Brain pericyte (primary cell): Measurements from ENCODE around the gene PAPPA2.
"Not testable (repeated sequence)": the region's sequence is repeated elsewhere in the genome, so short reads cannot be mapped to it uniquely, and the experiment has no call there.

Source experiments
- DNase-seq: peaks from one replicate; pipeline ENCODE4 v3.0.0-alpha.2; 2012; ENCODE audit warnings: low read depth, low spot score

Gene PAPPA2

DNA sequence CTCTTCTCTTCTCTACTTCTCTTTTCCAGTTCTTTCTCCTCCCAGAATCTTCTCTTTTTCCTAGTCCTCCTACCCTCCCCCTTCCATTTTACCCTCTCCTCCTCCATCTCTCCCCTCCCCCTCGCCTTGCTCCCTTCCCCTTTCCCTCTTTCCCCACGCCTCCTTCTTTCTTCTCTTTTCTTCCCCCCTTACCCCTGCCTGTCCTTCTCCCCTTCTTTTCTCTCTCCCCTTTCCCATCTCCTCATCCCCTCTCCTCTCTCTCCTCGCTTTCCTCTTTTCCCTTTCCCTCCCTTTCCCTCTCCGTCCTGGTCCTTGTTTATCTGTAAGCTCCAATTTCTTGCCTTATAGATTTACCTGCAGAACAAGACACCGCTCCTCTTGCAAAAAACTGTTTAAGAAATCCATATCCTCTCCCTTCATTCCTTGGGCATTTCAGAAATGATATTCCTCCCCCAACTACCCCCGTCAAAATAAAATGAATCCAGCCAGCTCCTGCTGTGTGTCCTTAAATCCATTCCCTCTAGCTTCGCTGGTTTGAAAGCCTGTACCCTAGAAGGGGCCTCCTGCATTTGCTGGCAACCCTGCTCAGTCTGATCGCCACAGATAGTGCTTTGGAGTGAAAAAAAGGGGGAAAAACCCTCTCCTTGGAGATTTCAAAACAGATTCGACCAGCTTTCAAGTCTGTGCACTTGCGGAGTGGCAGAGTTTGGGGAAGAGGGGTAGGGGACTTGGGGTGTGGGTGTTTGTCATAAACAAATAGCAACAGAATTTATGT, 89.4 kb downstream of the PAPPA2 start:
- DNase-seq, result no peak

DNA sequence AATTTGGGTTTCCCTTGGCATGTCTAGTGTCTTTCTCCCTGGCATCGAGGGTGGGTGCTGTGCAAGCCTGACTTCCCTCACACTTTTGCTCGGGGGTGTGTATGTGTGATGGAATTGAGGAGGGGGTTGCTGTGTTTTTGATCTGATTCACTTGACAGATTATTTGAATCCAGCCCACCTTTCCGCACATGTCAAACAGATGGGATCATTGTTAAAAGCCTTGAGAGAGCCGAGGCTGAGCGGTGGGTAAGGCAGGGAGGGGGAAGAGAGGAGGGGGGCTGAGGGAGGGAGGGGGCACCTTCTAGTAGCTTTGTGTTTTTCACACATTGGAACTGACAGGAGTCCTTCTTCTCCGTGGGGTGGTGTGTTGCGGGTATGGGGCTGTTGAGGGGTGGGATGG, 90.0 kb downstream of the PAPPA2 start:
- no peak for DNase-seq

DNA sequence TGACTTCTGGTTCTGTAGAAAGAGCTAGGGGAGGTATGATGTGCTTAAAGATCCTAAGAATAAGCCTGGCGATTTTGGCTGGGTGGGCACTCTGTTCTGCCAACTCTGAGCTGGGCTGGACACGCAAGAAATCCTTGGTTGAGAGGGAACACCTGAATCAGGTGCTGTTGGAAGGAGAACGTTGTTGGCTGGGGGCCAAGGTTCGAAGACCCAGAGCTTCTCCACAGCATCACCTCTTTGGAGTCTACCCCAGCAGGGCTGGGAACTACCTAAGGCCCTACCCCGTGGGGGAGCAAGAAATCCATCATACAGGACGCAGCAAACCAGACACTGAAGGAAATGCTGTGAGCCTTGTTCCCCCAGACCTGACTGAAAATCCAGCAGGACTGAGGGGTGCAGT, 93.3 kb downstream of the PAPPA2 start:
- DNase-seq, result no peak

- DNase-seq, result no peak
Observed at GRCh38 chr1:176557543-176558258, 94.7 kb downstream of the PAPPA2 start.

- DNase-seq, result no peak
Observed at GRCh38 chr1:176558561-176558960, 95.6 kb downstream of the PAPPA2 start.

DNA sequence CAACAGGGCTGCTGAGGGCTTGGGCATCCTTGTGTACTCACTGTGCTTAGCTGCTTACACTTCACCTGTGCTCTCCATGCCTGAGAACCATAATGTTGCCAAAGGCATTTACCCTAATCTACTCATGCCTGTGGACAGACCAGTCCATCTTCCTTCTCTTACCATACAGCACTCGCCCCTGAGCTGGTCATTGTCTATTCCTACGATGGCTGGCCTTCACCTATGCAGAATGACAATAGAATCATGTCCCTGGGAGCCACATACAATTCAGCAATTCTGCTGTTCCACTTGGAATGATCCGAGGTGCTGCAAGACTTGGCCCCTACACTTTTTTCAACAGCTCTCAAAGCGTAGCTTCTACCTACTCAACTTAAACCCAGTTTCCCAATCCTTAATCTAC, 96.5 kb downstream of the PAPPA2 start:
- DNase-seq, result no peak

GRCh38 chr1:176559878-176560277, 96.9 kb downstream of the PAPPA2 start:
- no peak for DNase-seq

DNA sequence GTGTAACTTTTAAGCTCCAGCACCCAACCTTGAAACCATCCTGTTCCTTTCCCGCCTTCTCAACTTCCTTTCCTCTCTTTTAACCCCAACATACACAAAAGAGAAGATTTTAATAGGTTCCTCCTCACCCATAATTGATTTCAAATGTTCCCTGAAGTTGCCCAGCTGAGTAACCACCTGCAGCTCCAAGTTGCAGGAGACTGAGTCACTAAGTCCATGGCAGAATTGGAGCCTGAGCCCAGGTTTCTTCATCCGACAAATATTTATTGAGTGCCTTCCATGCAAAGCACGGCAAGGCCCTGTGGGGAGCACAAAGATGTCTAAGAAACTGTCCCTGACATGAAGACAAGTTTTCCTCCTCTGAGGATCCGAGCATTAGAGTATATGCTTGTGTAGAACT, 97.7 kb downstream of the PAPPA2 start:
- no peak for DNase-seq

DNA sequence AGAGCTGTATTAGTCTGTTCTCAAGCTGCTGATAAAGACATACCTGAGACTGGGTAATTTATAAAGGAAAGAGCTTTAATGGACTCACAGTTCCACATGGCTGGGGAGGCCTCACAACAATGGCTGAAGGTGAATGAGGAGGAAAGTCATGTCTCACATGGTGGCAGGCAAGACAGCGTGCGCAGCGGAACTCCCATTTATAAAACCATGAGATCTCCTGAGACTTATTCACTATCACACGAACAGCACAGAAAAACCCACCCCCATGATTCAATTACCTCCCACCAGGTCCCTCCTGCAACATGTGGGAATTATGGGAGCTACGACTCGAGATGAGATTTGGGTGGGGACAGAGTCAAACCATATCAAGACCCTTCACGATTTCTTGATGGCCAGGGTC, 98.8 kb downstream of the PAPPA2 start:
- not testable (repeated sequence) for DNase-seq

DNA sequence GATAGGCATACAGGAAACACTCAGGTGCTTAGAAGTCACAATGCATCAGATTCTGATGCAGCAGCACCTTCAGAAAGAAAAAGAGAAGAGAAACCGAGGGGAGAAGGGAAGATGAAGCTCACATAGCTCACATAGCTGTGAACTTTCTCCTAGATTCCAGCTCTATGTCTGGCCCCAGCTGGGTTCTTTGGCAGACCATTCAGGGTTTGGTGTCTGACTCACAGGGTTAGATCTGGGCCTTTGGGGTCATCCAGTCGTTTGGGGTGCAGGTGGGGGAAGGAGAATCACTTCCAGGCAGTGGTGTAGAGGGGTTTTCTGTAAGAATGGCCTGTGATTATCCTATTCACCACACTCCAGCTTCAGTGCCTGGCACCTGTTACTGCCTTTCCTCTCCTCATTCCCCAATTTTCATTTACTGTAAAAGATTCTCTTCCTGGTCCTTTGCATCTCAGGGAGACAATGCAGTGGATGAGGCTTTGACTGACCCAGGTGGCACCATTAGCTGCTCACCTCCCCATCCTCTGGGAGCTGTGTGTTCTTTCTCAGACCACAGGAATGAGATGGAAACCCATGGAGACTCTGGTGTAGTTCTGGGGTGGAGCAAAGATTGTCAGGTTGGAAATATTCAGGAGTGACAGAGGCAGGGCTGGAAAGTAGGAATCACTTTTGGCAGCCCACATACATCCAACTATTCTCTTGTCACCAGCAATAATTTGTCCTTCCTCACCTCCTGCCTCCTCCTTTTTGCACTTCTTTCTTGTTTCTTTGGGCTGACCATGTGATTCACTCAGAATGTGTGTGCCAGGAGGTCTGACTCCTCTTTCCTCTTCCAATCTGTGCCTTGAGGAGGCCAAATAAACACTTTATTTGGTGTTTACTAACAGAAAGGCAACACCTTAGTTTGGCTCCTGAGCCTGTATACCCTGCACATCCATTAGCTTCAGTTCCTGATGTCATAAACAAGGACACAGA, 103.3 kb downstream of the PAPPA2 start:
- DNase-seq, result no peak

DNA sequence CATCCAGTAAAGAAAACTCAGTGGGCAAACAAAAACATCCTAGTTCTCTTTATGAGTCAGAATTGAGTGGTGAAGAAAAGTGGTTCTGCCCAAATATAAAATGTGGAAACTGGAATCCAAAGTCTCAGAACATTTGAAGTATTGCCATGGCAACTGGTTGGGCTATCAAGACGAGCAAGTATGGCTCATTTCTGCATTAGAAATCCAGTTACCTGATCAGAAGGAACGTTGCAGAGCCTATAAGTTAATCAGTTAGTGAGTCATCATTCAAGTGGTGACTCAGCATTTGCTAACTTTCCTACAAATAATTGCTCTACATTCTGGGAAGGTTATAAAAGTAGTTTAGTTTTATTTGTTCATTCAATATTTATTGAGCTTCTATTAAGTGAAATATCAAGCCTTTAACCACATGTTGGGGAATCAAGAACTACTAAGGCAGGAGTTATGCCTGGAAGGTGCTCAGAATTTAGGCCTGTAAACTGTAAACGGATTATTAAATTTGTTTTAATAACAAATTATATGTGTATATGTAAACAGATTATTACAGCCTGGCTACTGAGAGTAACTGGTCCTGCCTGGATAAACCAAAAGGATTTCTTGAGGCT, 104.3 kb downstream of the PAPPA2 start:
- no peak for DNase-seq

- no peak for DNase-seq
Observed at GRCh38 chr1:176568185-176568584, 105.2 kb downstream of the PAPPA2 start.

- no peak for DNase-seq
Observed at GRCh38 chr1:176574756-176575155, 111.8 kb downstream of the PAPPA2 start.

DNA sequence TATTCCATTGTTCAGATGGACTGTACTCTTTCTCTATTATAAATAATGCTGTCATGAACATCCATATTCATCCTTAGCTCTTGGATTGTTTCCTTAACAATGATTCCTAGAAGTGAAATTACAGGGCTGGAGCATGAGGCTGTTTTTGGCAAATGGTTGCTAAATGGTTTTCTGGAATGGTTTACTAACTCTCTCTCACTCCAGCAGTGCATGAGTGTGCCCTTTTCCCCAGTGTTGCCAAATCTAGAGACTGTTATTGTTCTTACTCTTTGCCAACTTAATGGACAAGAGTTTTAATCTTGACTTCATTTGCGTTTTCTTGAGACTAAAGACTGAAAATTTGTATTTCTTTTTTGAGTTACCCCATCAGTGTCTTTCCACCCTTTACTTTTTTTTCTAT, 113.0 kb downstream of the PAPPA2 start:
- DNase-seq, result no peak

GRCh38 chr1:176576670-176577069, 113.7 kb downstream of the PAPPA2 start:
- no peak for DNase-seq

DNA sequence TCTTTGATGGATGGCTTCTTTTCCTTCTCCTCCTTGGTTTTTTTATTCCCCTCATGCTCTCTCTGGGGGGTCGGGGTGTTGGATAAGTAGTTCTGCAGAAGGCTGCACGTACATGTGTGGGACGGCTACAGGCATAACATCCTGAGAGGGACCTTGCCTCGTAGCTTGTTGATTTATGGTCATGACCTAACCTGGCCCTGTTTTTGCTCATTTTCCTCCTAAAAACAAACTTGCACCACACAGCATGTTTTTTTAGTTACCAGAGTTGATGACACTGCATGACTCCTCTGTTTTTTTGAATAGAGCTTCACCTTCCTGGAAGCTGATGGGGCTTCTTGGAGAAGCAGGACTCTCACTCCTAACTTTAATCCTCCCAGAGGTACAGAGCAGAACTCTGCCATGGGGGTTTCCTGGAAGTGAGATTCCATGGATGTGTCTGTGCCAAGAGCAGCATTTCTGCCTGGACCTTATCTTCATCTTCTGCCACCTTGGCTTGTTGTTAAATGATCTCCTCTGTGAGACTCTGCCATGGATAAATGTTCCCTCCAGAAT, 114.7 kb downstream of the PAPPA2 start:
- no peak for DNase-seq

- no peak for DNase-seq
Observed at GRCh38 chr1:176579087-176579486, 116.1 kb downstream of the PAPPA2 start.

DNA sequence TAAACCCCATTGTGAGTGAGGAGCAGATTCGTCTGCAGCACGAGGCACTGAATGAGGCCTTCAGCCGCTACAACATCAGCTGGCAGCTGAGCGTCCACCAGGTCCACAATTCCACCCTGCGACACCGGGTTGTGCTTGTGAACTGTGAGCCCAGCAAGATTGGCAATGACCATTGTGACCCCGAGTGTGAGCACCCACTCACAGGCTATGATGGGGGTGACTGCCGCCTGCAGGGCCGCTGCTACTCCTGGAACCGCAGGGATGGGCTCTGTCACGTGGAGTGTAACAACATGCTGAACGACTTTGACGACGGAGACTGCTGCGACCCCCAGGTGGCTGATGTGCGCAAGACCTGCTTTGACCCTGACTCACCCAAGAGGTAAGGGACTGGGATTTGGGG, 132.2 kb downstream of the PAPPA2 start:
- no peak for DNase-seq

- DNase-seq, result no peak
Observed at GRCh38 chr1:176601348-176601747, 138.4 kb downstream of the PAPPA2 start.

DNA sequence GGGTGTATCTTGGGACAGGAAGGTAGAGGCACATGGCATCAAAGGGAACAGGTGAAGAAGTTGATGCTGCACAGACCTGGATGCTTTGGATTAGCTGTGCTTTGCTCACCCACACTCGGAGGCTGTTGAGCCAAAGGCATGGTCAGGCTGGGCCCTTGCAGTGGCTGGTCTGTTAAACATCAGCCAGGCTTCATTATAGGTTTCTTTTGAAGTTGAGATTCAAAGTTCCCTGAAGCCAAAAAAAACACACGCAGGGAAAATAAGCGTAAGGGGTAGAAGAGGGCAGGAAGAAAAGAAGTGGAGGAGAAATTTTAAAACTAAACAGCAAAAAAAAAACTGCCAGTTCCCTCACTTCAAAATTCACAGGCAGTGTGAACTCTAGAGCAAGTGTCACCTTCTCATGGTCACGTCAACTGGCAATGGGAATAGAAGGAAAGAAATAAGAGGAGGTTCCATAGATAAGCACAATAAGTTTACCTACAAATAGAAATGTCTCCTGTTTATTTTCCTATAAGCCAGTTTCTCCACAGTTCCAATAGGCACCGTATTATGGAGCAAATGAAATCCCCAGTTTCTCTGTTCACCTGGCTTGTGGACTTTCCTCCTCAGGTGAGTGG, 139.5 kb downstream of the PAPPA2 start:
- no peak for DNase-seq

DNA sequence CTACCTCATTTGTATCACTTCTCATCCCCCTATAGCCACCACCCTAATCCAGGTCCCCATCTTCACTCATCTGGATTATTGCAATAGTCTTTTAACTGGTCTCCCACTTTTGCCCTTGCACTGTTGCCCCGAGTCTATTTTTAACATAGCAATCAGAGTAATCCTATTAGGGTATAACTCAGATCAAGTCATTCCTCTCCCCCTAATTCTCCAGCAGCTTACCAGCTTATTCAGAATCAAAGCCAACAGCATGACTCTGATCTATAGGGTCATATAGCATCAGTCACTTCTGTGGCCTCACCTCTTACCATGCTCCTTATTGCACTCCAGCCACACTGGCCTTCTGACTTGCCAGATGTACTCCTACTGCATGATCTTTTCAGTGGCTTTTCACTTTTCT, 140.7 kb downstream of the PAPPA2 start:
- DNase-seq, result no peak
